Heart left ventricle (tissue), 13 donors: ENCODE results near the gene SEZ6L.

Source experiments
- CTCF ChIP-seq, 12 donors: fragments of 200-600 bp; sonication (generic) in 4 of 12; IDR thresholded peaks; one replicate each; pipeline versions ENCODE4 v1.5.0 to v1.8.0; 2018 to 2022; ENCODE audit warnings: antibody characterized with exemption in 12 of 12, mild to moderate bottlenecking in 5 of 12
- POLR2A ChIP-seq, 2 donors: fragments of 450-650 bp; IDR thresholded peaks; one replicate each; pipeline ENCODE4 v1.6.1; 2017; ENCODE audit warnings: antibody characterized with exemption in 2 of 2, mild to moderate bottlenecking in 2 of 2, moderate library complexity in 2 of 2
- donor health status: ischemic (EF 13 %, LVEDD 7.1; RV severe dilation, severe dysfunction).
- donor health status: DM: no; HTN: yes; CAD: no.
- donor health status: DM: no; HTN: no; CAD: no.
- donor health status: ischemic (EF 25% LVEDD 6.9; RV normal size, moderate dysfunction).
- donor health status: ischemic (EF 25% LVEDD 5.7; RV mildly dilated, moderate dysfunction).
- donor health status: ischemic (EF 35%, LVEDD 5.7; RV mildly dilated, moderate dysfunction).
- donor health status: nonischemic (EF 11% LVEDD 7.7; RV severe dilation, severe dysfunction).
- donor health status: DM: yes; HTN: yes; CAD: no.
- donor health status: PGD.
- donor health status: ischemic (EF 29% LVEDD 5.4; RV normal size, mild dysfunction).
- donor health status: nonischemic (EF 23%, LVEDD 6.1; RV moderate dilation, normal function).

- TF ChIP-seq POLR2A (IDR thresholded peaks at IDR 0.05), result no peak
- TF ChIP-seq CTCF (IDR thresholded peaks at IDR 0.05), result no peak
Observed at GRCh38 chr22:26276529-26277160, 107.4 kb downstream of the SEZ6L start.
